Fibroblast of the aortic adventitia (primary cell): ENCODE measurements around the gene ZFP42. TPM values are rescaled to one million over a fixed set of nuclear protein-coding genes. Genes with fewer than 3 reads are reported as not detected.

Experiments
- DNase-seq: peaks from one replicate; pipeline ENCODE4 v3.0.0-alpha.2; 2010; ENCODE audit warnings: low read depth
- H3K4me3 ChIP-seq: 2 replicates; pipeline ENCODE4 v1.5.1; 2011; ENCODE audit warnings: low read depth, mild to moderate bottlenecking, control low read depth, low read length, moderate library complexity
- CTCF ChIP-seq: IDR thresholded peaks from 2 replicates; pipeline ENCODE4 v1.5.1; 2011; ENCODE audit warnings: mild to moderate bottlenecking, low read length, control low read depth, inconsistent platforms; ENCODE audit not compliant: insufficient read depth
- total RNA-seq: library from RNA; depleted of rRNA; stranded (reverse); fragments of >200 nt; gene quantifications from 2 replicates; pipeline ENCODE4 v1.2.3, GENCODE V29; 2012; ENCODE audit warnings: low replicate concordance

The ZFP42 gene
- total RNA-seq, 1 donor, result 0.09 TPM

- no peak for TF ChIP-seq CTCF
- no peak overlapping the region for H3K4me3 ChIP-seq
- DNase-seq, result no peak
Observed at GRCh38 chr4:188018262-188018661, 22.7 kb downstream of the ZFP42 start.

DNA sequence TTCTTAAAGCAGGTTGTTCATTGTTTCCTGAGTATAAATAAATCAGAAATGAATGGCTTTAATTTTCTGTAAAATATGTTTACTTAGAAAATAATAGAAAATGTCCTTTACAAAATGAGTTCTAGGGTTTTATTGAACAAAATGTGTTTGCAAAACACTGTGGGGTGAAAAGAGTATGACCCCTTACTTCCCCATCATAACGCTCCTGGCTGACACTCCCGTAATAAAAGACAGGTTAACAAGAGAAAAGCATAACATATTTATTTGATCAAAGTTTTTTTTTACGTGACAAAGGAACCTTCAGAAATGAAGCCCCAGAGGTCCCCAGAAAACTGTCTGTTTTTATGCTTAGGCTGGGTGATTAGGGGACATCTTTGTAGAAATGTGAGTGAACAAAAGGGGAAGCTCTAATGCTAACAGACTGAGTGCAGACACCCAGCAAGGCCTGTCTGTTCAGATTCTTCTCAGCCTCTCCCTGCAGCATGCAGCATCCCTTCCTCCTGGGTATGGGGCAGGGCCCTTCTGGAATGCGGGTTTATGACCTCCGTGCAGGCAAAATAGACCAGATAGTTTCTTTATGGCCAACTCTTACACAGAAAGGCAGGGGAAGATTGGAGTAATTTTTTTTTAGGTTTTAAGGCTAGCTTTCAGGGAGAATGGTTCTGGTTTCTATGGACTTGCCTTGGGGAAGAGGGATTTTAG lies 26.1 kb downstream of the ZFP42 start:
- DNase-seq, result no peak
- TF ChIP-seq CTCF, result no peak
- no peak overlapping the region for H3K4me3 ChIP-seq

DNA sequence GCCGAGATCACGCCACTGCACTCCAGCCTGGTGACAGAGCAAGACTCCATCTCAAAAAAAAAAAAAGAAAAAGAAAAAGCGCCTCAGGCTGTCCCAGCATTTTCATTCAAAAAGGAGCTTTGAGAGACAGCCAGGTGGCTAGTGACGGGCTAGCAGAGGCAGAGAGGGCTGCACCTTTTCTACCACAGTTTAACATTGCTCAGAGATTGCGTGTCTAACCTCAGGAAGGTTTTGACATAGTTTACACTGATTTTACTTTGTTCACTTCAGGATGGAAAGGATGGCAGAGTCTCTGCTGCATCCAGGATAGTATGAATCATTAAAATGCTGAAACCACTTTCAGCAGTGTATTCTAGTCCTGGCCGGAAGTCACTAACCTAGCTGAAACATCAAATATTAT lies 28.1 kb downstream of the ZFP42 start:
- no peak for TF ChIP-seq CTCF
- DNase-seq, result no peak
- H3K4me3 ChIP-seq, result no peak overlapping the region

DNA sequence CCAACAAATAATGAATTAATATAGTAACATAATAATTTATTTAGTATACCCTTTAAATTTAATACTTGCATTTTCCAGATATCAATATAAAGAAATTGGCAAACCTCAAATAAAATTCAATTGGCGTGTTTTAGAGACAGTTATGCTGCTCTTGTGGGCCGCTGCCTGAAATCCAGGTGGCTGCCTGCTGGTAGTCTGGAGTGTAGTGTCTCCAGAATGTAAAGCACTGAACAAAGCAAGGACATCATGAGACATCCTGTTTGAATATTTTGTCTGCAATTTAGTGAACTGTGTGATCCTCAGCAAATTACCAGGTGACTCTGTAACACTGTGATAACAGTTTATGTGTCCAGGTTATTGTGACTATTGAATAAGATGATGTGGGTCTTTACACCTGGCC lies 29.9 kb downstream of the ZFP42 start:
- no peak for TF ChIP-seq CTCF
- no peak for DNase-seq
- H3K4me3 ChIP-seq, result no peak overlapping the region

DNA sequence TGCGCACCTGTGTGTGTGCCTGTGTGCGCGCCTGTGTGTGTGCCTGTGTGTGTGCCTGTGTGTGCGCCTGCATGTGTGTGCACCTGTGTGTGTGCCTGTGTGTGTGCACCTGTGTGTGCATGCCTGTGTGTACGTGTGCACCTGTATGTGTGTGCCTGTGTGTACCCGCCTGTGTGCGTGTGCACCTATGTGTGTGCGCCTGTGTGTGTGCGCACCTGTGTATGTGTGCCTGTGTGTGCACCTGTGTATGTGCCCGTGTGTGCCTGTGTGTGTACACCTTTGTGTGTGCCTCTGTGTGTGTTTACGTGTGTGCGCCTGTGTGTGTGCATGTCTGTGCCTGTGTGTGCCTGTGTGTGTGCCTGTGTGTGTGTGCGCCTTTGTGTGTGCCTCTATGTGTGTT lies 33.5 kb downstream of the ZFP42 start:
- TF ChIP-seq CTCF, result no peak
- no peak for DNase-seq
- no peak overlapping the region for H3K4me3 ChIP-seq

DNA sequence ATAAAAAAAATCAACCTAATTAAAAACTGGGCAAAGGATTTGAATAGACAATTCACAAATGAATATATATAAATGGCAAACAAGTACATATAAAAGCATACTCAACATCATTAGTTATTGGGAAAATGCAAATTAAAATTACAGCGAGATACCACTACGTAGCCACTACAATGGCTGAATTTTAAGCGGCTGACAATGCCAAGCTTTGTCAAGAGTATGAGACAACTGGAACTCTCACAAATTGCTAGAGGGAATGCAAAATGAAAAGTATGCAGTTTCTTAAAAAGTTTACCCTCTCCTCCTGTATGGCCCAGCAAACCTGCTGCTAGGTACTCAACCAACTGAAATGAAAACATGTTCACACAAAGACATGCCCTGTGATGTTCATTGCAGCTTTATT lies 34.8 kb downstream of the ZFP42 start:
- no peak for DNase-seq
- no peak for TF ChIP-seq CTCF
- no peak overlapping the region for H3K4me3 ChIP-seq

DNA sequence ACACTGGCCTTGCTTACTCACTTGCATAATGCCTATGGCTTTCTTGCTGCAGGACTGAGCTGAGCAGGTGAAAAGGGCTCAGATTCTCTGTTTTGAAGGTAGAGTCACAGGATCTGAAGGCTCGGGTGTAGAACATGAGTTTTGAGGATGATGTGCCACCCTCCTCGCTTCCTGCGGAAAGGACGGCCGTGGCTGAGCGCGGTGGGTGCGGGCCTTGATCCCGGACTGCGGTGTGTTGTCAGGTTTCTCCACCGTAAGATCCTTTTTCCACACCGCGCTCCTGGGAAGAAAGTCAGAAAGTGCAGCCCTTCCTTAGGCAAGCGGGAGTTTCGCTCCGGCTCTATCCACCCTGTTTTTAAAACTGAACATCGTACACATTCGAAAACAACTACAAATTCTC lies 36.2 kb downstream of the ZFP42 start:
- DNase-seq, result no peak
- TF ChIP-seq CTCF, result no peak
- H3K4me3 ChIP-seq, result no peak overlapping the region
